Astrocyte of the cerebellum (primary cell): ENCODE measurements around the gene MYOCOS.
"Not testable (repeated sequence)": the region's sequence is repeated elsewhere in the genome, so short reads cannot be mapped to it uniquely, and the experiment has no call there.

ENCODE experiments used
- DNase-seq: peaks from one replicate; pipeline ENCODE4 v3.0.0-alpha.2; 2011; ENCODE audit warnings: low read depth
- H3K4me3 ChIP-seq: 2 replicates; pipeline ENCODE4 v1.5.1; 2011; ENCODE audit warnings: mild to moderate bottlenecking, low read depth, low read length, moderate library complexity
- CTCF ChIP-seq: IDR thresholded peaks from 2 replicates; pipeline ENCODE4 v1.5.1; 2012; ENCODE audit warnings: low read length, low read depth, moderate library complexity, mild to moderate bottlenecking; ENCODE audit errors: missing control alignments
- in situ Hi-C: cut with HindIII; loops from 2 replicates; pipeline ENCODE4 v1.10.0; 2017; ENCODE audit warnings: low sequenced_read_pairs

Gene MYOCOS

GRCh38 chr1:171654942-171655745 lies 33.1 kb downstream of the MYOCOS start:
- H3K4me3 ChIP-seq: no peak overlapping the region
- TF ChIP-seq CTCF: peak; percentile 61
- in situ Hi-C loops: no loop called here
- DNase-seq: no peak

DNA sequence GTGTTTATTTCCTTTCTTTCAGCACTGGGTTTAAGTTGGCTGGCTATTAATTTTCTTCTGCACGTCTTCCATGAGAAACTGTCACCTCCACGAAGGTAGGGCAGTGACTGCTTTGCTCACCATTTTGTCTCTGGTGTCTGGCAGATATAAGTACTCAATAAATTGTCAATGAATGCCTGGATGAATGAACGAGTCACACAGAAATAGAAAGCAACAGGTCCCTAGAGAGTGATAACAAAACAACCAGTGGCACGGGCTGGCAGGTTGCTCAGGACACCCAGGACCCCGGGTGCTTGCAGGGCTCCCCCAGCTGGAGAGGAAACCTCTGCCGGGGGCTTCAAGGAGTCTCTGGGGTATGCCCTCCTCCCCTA lies 33.7 kb downstream of the MYOCOS start:
- no peak for DNase-seq
- no peak overlapping the region for H3K4me3 ChIP-seq
- in situ Hi-C loops: no loop called here
- no peak for TF ChIP-seq CTCF

- H3K4me3 ChIP-seq, in situ Hi-C loops, DNase-seq: not testable (repeated sequence)
Measured at GRCh38 chr1:171656206-171656605, 34.2 kb downstream of the MYOCOS start.

- H3K4me3 ChIP-seq: no peak overlapping the region
- in situ Hi-C loops: no loop called here
- no peak for DNase-seq
- TF ChIP-seq CTCF: no peak
Measured at GRCh38 chr1:171661076-171661650, 39.1 kb downstream of the MYOCOS start.

DNA sequence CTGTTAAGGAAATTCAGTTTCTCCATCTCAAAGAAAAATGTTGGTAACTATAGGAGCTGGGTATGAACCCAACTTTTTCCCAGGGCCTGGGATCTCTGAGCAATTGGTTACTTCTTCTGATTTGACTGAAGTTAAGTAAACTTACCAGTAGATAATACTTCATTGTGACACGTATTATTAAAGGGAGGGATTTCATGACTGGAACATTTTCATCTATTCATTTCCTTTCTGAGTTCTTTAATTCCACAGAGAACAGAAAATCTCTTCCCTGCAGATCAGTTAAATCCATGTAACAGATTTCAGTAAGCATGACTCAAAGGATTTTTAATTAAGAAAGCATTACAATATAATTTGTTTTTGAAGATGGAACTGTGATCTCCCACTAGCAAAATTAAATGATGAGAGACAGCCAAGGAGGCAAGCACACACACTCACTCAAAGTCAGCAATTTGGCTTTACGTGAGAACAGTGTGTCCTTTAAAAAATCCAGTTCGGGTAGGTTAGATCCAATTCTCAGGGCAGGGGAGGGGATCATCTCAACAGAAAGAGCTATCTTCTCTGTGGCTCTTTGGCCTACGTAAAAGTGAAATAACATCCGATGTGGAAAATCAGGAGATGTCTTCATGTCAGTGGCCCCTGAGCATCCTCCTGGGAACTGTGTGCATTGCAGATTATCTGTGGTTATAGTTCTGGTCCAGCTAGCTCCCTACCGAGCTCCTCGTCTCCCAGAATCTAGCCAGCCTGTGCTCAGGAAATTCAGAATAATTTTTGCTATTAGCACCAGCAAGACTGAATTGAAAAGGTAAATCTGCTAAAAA lies 41.2 kb downstream of the MYOCOS start:
- in situ Hi-C loops: no loop called here
- H3K4me3 ChIP-seq: no peak overlapping the region
- TF ChIP-seq CTCF: no peak
- no peak for DNase-seq

- no peak overlapping the region for H3K4me3 ChIP-seq
- in situ Hi-C loops: no loop called here
- TF ChIP-seq CTCF: no peak
- no peak for DNase-seq
Measured at GRCh38 chr1:171663854-171664575, 42.0 kb downstream of the MYOCOS start.
